GM19240 (cell line): ENCODE measurements around the gene NEK10.

ENCODE experiments used
- DNase-seq: peaks from one replicate; pipeline ENCODE4 v3.0.0; 2011; ENCODE audit warnings: low spot score; ENCODE audit not compliant: insufficient read length

The NEK10 gene

DNA sequence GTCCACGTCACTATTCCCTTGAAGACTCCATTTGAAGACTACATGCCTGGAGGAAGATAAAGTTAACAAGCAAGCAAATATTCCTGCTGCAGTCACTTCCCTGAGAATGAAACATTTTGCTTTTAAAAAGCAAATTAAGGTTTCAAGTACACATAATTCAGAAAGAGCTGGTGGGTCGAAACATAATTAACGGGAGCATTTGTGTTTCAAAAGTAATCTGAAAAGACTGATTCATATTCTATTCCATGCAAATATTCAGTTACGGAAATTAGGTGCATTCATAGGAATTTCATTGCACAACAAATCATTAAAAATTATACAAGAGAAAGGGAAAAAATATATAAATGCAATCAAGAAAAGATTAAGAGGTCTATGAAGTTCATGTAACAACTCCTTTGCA, 260.9 kb downstream of the NEK10 start:
- DNase-seq: no peak

DNA sequence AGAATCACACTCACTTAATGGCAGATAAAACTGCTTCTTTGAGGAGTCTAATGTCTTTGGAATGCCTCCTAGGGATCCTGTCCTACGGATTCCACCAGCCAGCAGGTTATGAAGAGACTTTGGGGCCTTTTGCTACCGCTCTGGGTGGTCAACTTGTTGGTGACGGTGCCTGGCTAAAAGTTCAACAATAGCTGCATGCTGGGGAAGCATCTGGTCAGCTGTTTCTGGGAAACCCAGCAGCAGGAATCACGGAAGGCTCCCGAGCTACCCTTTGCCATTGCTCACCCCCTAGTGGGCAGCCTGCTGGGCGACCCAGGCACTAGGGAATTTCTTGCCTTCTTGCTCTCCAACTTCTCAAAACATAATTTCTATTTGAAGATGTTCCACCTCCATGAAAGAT, 263.3 kb downstream of the NEK10 start:
- no peak for DNase-seq

DNA sequence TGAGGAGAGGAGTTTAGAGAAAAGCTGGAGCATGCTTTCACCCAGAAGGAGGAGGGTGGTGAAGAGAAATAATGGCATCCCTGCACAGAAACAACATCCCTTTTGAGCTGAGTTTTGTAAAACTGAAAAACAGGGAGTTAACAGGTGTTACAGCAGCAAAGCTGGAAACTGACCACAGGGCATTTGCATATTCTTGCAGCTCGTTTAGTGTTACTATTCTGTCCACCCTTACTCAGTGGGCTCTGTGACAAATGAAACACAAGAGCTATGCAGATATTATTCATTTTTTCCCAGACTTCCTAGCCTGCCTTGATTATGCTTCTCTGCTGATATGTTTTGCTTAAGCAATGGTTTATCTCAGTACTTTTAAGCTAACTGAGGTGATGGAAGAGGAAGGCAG, 272.0 kb downstream of the NEK10 start:
- no peak for DNase-seq

DNA sequence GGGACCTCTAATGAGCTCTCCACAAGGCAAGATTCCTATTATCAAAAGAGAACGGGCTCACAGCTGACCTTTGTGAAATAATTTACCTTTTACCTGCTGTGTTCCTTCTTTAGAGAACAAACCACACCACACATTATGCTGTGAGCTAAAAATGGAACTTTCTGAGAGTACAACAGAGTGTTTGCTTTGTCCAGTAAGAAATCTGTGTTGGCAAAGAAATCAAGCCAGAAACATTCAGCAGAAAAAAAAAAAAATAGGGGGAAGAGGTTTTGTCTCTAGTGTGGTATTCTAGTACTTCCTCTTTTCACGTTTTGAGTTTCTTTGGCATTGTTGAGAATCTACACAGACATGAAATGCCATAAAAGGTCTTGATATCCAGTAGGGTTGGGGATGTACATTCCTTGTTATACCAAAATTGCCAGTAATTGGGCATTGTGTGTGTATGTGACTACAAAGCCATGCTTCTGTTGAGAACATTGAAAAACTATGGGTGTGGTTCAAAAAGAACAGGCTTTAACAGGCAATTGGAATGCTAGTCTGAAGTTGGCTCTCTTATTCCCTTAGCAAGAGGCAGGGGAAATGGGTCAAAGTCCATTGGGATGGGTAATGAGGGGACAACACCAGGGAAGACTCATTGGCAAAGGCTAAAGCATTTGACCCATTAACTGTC, 273.5 kb downstream of the NEK10 start:
- DNase-seq: no peak

DNA sequence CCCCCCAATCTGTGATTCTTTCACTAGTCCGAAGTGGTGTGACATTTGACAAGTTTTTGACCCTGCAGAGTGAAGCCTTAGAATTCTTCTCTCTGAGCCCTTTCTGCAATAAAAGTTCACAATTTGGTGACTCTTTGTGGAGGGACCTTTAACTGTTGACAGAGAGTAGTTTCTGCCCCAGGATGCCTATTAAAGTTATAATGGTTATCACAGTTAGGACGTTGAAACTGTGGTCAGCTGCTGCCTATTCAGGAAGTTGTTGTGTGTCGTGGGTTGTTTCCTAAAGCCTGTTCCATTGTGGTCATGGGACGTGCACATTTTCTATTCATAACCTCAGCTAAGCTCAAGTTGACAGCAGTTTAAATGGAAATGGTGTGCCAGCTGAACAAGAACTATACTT, 274.5 kb downstream of the NEK10 start:
- no peak for DNase-seq

DNA sequence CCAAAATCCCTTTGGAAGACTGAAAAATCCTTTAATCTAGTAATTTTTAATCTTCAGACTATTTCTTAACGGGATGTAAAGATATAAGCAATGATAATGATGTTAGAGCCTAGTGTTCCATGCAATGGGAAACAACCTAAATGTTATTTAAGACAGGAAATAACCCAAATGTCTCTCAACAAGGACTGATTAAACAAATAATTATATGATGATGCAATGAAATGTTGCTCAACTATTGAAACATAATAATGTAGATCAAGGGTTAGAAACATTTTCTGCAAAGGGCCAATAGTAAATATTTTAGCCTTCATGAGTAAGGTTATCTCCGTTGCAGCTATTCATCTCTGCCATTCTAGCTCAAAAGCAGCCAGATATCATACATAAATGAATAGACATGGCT, 275.4 kb downstream of the NEK10 start:
- DNase-seq: no peak

DNA sequence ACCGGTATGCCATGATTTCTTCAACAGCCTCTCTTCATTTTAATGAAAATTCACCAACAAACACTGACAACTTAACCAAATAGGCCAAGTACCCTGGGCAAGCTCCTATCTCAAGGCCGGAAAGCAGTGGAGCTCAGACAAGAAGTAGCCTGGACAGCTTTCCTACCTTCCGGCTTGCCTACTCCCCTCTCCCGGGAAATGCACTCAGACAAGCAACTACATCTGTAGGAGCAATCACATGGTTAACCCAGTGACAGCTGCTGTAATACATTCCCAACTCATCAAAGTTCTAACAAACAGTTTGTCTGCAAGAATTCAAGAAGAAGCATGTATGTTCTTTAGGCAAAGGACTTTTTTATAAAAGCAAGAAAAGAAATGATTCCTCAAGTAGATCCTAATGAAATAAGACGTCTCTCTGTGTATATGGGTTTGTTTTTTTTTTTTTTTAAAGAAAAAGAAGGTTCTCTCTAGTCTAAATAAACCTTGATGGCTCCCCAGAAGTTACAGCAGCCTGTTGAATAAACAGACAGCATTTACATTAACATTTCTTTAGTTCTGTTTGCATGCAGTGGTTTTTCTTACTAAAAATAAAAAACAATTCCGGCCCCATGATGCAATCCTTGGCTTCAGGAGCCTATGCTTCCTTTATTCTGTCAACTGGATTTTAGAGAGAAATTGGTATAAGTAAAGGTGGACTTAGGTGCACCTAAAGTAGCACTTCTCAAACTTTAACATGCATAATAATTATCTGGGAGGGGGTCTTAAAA, 278.7 kb downstream of the NEK10 start:
- no peak for DNase-seq

DNA sequence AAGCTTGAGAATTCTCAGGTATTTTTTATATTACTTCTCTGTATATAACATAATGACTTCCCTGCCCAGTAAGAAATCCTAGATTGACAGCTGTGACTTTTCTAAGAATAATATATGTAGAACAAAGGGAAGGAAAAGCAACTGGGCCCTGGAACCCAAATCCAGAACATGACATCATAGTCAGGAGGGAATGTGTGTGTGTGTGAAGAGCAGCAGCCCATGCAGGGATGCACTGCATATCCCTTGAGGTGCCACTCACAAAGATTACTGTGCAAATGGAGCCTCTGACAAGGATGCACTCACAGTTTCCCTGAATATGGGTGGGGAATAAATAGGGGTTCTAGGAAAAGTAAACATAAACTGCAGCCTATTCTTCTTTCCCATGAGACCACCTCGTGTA, 279.5 kb downstream of the NEK10 start:
- no peak for DNase-seq

DNA sequence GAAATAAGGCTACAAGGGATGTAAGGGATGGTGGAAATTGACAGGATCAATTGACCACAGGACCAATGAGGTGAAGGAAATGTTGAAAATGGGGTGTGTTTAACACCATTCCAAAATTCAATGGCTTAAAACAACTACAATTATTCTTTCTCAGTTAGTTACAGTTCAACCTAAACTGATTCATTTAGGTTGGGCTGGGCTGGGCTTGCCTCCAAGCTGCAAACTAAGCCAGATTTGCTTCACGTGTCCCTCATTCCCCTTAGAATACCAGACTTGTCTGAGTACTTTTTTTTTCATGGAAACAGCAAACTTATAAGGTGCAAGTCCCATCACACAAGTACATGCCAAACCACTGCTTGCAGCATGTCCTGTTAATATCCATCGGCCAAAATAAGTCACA, 280.1 kb downstream of the NEK10 start:
- no peak for DNase-seq

DNA sequence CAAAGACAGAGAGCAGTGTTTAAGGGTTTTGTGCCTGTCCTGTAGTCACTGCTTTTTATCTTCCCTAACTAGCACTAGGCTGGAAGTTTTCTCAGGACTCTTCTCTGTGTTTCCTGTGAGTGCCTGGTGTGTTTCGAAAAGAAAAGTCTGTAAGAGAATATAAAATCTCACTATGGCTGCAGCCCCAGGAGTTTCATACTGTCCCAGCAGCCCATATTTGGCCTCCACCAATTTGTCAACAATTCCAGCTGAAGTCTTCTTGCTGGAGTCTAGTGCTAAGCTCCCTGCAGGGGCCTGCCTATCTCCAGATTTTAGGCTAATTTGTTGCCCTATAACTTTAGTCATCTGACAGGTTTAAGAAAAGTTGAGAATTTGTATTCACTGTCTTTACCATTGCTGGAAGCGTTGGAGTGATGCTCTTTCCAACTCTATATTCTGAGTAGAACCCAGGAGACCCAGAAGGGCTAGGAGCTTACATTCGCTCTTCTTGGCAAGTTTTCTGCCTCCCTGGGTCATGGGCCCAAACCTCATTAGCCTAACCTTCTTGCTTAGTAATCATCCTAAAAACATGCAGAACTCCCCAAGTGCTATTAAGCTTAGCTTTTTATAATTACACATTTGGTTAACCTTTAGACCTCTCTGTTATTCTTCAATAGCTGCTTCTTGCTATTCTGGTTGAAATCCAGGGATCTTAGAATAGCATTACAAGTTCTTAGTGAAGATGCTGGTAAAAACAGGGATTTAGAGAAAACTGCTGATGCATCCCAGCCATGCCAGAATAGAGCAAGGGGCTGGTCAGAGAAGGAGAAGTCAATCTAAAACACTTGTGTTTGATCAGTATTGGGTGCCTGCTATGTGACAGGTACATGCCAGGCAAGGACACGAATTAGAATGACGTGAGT, 283.1 kb downstream of the NEK10 start:
- no peak for DNase-seq

DNA sequence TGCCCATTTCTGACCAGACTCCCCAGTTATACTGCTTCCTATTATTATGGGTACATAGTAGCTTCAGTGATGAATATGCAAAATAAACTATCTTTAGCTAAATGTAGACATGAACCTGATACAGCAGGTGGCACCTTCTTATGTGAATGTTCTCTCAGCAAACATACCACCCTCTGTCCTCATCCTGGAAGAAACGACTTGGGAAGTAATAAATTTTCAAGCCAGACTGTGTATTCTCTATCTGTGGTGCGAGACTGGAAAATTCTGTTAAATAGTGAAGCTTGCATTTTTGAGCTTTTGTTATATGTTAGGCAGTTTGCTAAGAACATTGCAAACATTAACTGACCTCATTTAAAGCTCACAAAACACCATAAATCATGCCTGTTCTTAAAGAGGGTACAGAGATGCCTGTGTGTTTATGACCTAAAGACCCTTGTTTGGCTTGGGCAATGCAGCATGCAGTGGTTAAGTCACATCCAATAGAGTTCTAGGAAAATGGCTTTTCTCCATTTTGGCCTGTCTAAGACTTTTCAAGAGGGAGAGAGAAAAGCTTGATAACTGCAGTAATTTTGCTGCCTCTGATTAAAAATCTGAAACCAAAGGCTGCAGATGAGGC, 287.1 kb downstream of the NEK10 start:
- no peak for DNase-seq

DNA sequence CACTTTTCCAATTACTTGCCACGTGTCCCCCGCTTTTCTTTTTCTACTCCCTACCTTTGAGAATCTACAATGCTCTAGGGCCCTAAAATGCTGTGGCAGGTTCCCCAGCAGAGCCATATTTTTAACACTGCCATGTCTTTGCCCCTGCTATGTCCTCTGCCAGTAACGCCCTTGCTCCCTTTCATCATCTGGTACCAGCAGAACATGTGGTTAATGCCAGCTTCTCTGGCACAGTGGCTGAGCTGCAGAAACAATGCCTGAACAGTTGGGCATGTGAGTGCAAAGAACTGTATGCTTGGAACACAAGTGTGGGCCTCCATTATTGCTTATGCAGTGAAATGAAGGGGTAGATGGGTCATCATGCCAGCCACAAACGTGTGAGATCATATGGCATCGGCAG, 287.6 kb downstream of the NEK10 start:
- DNase-seq: no peak

DNA sequence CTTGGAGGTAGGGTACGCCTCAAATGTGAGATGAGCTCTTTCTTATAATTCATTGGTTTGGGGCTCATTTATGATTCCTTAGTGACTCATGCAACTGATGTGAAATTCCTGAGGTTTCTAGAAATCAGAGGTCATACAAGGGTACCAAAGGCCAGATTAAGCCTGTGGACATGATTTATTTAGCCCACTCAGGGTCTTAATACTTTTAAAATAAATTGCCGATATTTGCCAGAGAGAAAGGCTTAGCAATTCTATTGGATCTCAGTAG, 289.0 kb downstream of the NEK10 start:
- DNase-seq: no peak

DNA sequence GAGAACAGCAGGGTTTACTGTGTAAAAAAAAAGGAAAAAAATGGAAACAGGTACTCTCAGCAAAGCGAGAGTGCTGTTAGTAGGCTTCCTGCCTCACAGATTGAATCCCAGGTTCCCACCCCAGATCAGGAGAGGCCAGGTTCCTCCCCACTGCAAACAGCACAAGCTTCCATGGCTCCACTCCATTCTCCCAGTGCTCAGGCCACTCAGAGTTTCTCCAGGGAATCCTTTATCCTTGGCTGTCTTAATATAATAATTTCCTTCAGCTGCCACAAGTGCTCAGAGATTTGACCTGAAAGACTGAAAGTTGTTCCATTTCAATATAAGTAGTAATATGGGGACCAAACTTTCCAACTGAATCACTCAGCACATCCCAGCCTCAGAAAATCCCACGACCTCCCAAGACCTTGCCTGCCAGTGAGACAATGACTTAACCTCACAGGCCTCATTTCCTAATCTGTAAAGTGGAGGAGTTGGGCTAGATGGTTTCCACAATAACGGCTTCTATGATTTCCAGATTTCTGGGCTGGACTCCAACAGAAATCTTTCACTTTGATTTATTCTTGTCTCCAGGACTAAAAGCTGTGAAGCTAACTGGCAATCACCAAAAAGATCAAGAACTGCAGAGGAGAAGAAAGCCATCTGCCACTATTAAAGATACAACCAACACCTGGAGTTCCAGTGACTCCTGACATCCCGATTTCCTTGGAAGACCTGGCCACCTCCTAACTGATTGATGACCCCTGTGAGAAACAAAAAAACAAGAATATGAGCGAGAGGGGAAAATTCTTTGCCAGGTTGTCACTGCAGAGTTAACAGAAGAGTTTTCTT, 289.5 kb downstream of the NEK10 start:
- no peak for DNase-seq

DNA sequence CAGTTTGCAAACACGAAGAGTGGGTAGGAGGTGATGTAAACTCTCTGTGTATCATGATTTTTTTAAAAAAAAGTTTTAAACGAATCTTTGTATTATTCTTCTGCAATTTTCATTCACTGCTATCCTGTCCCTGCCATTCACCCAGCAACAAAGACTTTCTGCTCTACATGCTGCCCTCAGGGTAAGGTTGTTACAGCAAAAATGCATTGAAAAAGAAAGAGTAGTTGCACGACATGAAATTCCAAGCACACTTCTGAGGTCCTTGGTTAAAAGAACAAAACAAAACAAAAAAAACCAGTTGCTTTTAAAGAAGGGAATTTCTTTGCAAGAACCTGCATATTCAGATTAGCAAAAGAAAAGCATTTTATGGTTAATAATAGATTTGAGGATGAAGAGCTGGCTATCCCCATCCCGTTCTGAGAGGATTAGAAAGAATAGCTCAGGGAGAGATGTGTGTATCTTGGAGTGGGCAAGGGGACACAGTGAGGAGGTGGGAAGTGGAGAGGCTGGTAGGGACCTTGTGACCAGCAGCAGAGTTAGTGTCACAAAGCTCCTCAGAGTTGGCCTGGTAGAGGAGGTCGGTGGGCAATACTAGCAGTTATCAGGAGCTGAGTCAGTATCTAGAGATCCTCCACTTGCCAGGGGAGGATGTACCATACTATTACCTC, 290.8 kb downstream of the NEK10 start:
- no peak for DNase-seq

DNA sequence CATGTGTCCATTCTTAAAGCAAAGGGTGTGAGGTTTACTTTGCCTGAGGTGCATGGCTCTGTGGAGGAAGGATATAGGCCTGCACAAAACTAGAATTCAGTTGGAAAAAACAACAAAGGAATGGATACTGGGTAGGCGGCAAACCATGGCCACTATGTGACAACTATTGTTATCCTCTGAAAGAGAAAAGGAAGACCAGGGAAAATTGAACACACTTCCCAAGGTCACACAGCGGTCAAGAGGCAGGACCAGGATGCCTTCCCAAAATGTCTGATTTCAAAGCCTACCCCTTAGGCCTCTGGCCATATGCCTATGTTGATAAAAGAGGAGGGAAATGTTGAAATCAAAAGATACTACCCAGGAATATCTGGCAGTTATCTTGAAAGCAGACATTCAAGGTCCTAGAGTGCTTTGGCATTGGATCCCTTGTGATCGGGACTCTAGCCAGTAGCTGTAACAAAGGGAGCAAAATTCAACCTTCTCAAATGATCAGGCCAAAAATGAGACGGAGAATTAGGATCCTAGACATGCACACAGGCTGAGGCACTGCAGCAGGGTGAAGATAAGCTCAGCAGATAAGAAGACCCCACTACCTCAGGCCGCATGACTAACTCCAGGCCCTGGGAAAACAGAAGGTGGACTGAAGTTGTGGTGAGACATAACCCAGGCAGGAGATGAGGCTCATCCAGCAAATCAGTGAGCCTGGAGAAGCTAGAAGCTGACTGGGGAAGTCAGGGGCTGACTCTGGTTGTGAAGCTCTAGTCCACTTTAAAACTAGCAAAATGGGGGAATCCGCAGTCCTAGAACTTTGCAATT, 292.2 kb downstream of the NEK10 start:
- no peak for DNase-seq

DNA sequence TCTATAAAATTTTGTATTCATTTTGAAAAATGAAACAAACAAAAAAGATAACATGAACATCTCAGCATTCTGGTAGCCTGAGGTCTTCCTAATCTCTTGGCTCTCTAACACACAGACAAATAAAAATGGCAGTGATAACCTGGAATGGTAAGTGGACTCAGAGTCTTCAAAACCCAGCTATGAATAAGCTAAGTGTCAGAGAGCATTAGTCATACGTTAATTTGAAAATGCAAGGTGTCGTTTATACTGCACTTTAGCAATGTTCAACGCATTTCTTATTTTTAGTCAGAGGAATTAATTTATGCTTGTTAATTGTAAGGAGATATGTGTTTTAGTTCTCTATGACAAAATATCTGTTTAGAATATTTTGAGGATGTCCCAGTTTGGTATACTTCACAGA, 294.3 kb downstream of the NEK10 start:
- DNase-seq: no peak

DNA sequence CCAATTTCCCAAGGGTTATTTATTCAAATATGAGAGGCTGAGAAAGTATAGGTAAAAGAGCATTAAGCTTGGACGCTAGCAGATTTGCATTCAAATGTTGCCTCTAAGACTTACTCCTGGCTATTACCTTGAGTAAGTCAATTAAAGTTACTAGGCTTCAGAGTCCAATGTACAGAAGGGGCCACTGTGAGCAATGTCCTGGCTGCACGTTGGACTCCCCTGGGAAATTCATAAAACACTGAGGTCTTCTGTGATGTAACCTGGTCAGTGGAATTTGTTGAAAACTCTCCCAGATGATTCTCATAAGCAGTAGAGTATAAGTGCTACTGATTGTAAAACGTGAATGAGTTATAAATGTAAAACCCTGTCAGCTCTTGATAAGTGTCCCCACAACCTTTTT, 295.3 kb downstream of the NEK10 start:
- DNase-seq: no peak

DNA sequence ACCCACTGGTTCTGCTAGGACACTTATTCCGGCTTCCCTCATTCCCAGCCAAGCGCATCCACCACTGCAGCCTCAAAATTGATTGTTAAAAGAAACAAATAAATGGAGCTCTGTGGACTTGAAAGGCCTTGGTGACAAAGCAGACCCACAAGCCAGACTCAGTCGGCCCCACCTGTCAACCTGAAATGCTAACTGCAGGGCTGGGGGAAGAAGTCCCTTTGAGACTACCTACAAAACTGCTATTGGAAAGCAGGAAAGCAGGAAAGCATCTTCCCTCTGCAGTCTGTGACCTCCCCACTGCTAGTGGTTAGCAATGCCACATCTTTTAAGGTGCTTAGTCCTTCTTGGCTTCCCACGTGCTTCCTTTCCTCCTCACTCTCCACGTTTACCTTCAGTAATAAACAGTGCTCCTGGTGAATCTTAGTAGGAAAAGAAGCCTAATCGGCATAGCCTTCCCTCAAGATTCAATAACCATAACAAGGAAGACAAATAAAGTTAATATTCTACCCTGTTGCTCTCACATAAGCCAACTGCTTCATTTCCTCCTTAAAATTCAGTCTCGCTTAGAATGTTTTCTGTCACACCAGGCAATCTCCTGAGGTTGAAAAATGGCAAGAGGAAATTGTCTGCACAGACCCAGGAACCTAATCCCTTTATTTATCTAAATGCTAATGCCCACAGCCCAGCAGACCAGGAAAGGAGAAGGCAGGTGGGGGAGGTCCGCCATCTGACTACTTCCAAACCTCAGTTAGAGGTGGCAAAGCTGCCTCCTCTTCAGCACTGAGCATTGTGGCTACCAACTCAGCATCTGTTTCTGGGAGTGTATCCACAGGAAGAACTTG, 296.2 kb downstream of the NEK10 start:
- no peak for DNase-seq
